Fibroblast of lung (primary cell): Measurements from ENCODE around the gene NR2C1. TPM values are rescaled to one million over a fixed set of nuclear protein-coding genes. Genes with fewer than 3 reads are reported as not detected.

ENCODE experiments used
- DNase-seq, 2 donors: peaks; one replicate each; pipeline versions ENCODE4 v3.0.0 to v3.0.0-alpha.2; 2010; ENCODE audit warnings: low read depth in 2 of 2
- H2AFZ ChIP-seq: 2 replicates; pipeline ENCODE4 v1.5.1; 2012; ENCODE audit warnings: low read length, control low read depth, inconsistent platforms
- H3K27ac ChIP-seq: 2 replicates; pipeline ENCODE4 v1.5.1; 2011; ENCODE audit warnings: low read length, control low read depth; ENCODE audit not compliant: insufficient read depth
- H3K27me3 ChIP-seq: 2 replicates; pipeline ENCODE4 v1.5.1; 2011; ENCODE audit warnings: mild to moderate bottlenecking, low read length; ENCODE audit not compliant: control insufficient read depth, insufficient read depth
- H3K36me3 ChIP-seq: 2 replicates; pipeline ENCODE4 v1.5.1; 2011; ENCODE audit warnings: low read length; ENCODE audit not compliant: control insufficient read depth, insufficient read depth
- H3K4me1 ChIP-seq: 2 replicates; pipeline ENCODE4 v1.5.1; 2011; ENCODE audit warnings: low read length; ENCODE audit not compliant: control insufficient read depth, insufficient read depth; ENCODE audit errors: extremely low read depth
- H3K4me2 ChIP-seq: 2 replicates; pipeline ENCODE4 v1.5.1; 2011; ENCODE audit warnings: low read length, control low read depth; ENCODE audit not compliant: insufficient read depth; ENCODE audit errors: extremely low read depth
- H3K4me3 ChIP-seq, 4 experiments: fragments of 200-600 bp in 1 of 4; sonication (generic) in 1 of 4; replicated peaks in 1 of 4; 2 replicates each; pipeline ENCODE4 v1.5.1; 2011 to 2016; ENCODE audit warnings: low read length in 4 of 4, low read depth in 3 of 4, mild to moderate bottlenecking in 3 of 4, control low read depth in 2 of 4, inconsistent platforms in 1 of 4, mixed read lengths in 1 of 4; ENCODE audit not compliant: insufficient read depth in 1 of 4; ENCODE audit errors: control extremely low read depth in 1 of 4
- H3K79me2 ChIP-seq: 2 replicates; pipeline ENCODE4 v1.5.1; 2012; ENCODE audit warnings: mild to moderate bottlenecking, low read length, inconsistent platforms; ENCODE audit not compliant: control insufficient read depth, insufficient read depth
- H3K9ac ChIP-seq: 2 replicates; pipeline ENCODE4 v1.5.1; 2011; ENCODE audit warnings: mild to moderate bottlenecking, low read length, control low read depth; ENCODE audit not compliant: insufficient read depth
- H3K9me3 ChIP-seq: 2 replicates; pipeline ENCODE4 v1.5.1; 2012; ENCODE audit warnings: low read depth, low read length; ENCODE audit not compliant: control insufficient read depth, insufficient read depth
- H4K20me1 ChIP-seq: 2 replicates; pipeline ENCODE4 v1.5.1; 2011; ENCODE audit warnings: low read length; ENCODE audit not compliant: control insufficient read depth, insufficient read depth; ENCODE audit errors: extremely low read depth
- CTCF ChIP-seq, 2 donors: IDR thresholded peaks in 1 of 2; conservative IDR thresholded peaks in 1 of 2; 1 replicate in 1 of 2; 2 replicates in 1 of 2; pipeline ENCODE4 v1.5.1; 2011 to 2012; ENCODE audit warnings: low read length in 2 of 2, control low read depth in 1 of 2, inconsistent platforms in 1 of 2, low read depth in 1 of 2, mild to moderate bottlenecking in 1 of 2
- EZH2 ChIP-seq: IDR thresholded peaks from 2 replicates; pipeline ENCODE4 v1.5.1; 2012; ENCODE audit warnings: low read length, control low read depth, mild to moderate bottlenecking; ENCODE audit errors: missing control alignments
- polyA plus RNA-seq, 2 donors: library from polyadenylated mRNA; depleted of rRNA in 1 of 2; stranded (reverse) in 1 of 2; unstranded in 1 of 2; fragments of >200 nt; gene quantifications; 2 replicates each; pipeline ENCODE4 v1.2.1, GENCODE V29; 2011 to 2012; ENCODE audit warnings: missing spikeins in 1 of 2
- total RNA-seq: library from RNA; depleted of rRNA; stranded (reverse); fragments of >200 nt; gene quantifications from 2 replicates; pipeline ENCODE4 v1.2.1, GENCODE V29; 2014

The NR2C1 gene
- total and polyA plus RNA-seq, 2 donors (not counting 1 experiment from before 2014, with no cell fraction given), result 25.6 to 27.0 TPM

GRCh38 chr12:94971923-94972322 is 101.5 kb downstream of the NR2C1 start:
- no peaks in the 10 kb centered on the region for H4K20me1 ChIP-seq
- no peak overlapping the region for H2AFZ ChIP-seq
- no peaks in the 10 kb centered on the region for H3K36me3 ChIP-seq
- no peak overlapping the region for H3K27ac ChIP-seq
- no peaks in the 10 kb centered on the region for H3K79me2 ChIP-seq
- no peaks in the 10 kb centered on the region for H3K4me1 ChIP-seq
- H3K9me3 ChIP-seq, result no peaks in the 10 kb centered on the region
- no peak overlapping the region for H3K4me3 ChIP-seq
- H3K27me3 ChIP-seq, result no peaks in the 10 kb centered on the region
- no peak overlapping the region for H3K4me2 ChIP-seq
- TF ChIP-seq CTCF (conservative IDR thresholded peaks at IDR 0.05 in 1 of 2, IDR thresholded peaks at IDR 0.05 in 1 of 2; ENCODE audit: low read depth in 1 of 2, low read length in 2 of 2), result no peak
- no peak for TF ChIP-seq EZH2
- DNase-seq, result no peak
- no peak overlapping the region for H3K9ac ChIP-seq

- Histone ChIP-seq H3K79me2 (no peaks in the 10 kb centered on the region), H2AFZ (no peak overlapping the region), H3K27ac (no peak overlapping the region), H4K20me1 (no peaks in the 10 kb centered on the region), H3K36me3 (no peaks in the 10 kb centered on the region), H3K9me3 (no peaks in the 10 kb centered on the region), H3K4me3 (no peak overlapping the region), H3K4me2 (no peak overlapping the region), H3K27me3 (no peaks in the 10 kb centered on the region), H3K9ac (no peak overlapping the region), H3K4me1 (no peaks in the 10 kb centered on the region)
- TF ChIP-seq EZH2 (no peak), CTCF (conservative IDR thresholded peaks at IDR 0.05 in 1 of 2, IDR thresholded peaks at IDR 0.05 in 1 of 2; ENCODE audit: low read depth in 1 of 2, low read length in 2 of 2) (no peak)
- DNase-seq, result no peak
These were observed 102.9 kb downstream of the NR2C1 start for GRCh38 chr12:94970560-94970959.

Other genes starting within 250 kb of the NR2C1 start
- 79.6 and 102 TPM in 2 replicates for gene NDUFA12, start 69.9 kb downstream of the NR2C1 start, total RNA-seq
- 210 and 228 TPM in 2 replicates for gene NDUFA12, start 69.9 kb downstream of the NR2C1 start, polyA plus RNA-seq
- gene FGD6, start 143.8 kb upstream of the NR2C1 start, total RNA-seq, result 3.3 and 5.6 TPM in 2 replicates
- 3.0 and 4.7 TPM in 2 replicates for gene FGD6, start 143.8 kb upstream of the NR2C1 start, polyA plus RNA-seq
- 50.1 and 76.6 TPM in 2 replicates for gene VEZT, start 144.2 kb upstream of the NR2C1 start, total RNA-seq
- 96.1 and 123 TPM in 2 replicates for gene VEZT, start 144.2 kb upstream of the NR2C1 start, polyA plus RNA-seq